ENCODE results near the gene PVALEF.
"Not testable (repeated sequence)": the region's sequence is repeated elsewhere in the genome, so short reads cannot be mapped to it uniquely, and the experiment has no call there.

The PVALEF gene

DNA sequence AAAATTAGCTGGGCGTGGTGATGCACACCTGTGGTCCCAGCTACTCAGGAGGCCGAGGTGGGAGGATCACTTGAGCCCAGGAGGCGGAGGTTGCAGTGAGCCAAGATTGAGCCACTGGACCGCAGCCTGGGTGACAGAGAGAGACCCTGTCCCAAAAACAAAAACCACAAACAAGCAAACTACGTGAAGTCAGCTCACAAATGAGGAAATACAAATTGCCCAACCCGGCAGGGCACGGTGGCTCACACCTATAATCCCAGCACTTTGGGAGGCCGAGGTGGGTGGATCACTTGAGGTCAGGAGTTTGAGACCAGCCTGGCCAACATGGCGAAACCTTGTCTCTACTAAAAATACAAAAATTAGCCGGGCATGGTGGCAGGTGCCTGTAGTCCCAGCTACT, 19.1 kb upstream of the PVALEF start:
- not testable (repeated sequence) for DNase-seq

DNA sequence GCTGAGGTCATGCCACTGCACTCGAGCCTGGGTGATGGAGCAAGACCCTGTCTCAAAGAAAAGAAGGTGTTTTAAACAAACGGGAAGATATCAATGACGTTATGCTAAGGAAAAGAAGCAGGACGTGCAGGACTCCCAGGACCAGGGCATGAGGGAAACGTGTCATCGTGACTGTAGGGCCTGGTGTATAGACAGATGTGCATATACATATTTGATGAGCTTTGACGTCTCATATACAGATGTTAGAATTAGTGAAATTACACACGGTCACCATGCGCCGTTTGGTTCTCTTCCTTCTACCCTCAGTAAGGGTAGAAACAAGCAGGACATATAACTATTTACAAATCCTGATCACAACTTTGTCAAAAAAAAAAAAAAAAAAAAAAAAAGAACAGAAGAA, 17.6 kb upstream of the PVALEF start:
- DNase-seq = no peak

DNA sequence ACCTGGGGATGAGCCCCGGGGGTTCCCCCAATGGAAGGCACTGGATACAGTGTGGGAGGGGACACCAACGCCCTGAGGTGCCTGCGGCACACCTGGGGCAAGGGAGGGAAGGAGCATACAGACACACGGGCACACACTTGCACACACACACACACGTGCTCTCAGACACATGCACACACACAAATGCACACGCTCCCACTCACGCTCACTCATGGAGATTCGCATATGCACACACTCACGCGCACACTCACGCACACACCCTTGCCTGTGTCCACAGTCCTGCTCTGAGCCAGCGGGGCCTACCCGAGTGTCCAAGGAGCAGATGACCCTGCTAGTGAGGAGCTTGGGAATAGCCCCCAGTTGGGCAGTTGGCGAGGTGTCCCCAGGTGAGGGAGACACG, 16.7 kb upstream of the PVALEF start:
- DNase-seq = no peak

DNA sequence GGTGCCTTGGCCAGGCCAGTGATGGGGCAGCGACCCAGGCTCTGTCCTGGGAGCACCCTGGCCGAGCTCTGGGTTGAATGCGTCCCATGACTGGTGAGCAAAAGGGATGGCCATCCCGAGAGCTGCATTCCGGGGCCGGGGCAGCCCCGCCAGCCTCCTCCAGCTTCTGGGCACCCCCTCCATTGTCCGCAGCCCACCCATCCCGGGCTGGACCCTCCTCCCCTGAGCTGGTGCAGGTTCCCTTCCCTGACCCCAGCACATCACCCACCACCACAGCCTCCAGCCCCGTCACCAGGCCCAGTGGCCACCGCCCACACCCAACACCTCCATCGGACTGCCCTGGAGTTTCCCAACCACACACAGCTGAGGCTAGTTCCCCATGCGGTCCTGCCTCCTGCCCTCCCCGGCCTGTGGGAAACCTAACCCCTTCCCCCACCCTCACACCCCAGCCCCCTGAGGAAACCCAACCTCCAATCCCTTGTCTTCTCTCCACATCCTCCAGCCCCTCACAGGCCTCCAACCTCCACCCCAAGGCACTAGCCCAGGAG, 16.2 kb upstream of the PVALEF start:
- no peak for DNase-seq

DNA sequence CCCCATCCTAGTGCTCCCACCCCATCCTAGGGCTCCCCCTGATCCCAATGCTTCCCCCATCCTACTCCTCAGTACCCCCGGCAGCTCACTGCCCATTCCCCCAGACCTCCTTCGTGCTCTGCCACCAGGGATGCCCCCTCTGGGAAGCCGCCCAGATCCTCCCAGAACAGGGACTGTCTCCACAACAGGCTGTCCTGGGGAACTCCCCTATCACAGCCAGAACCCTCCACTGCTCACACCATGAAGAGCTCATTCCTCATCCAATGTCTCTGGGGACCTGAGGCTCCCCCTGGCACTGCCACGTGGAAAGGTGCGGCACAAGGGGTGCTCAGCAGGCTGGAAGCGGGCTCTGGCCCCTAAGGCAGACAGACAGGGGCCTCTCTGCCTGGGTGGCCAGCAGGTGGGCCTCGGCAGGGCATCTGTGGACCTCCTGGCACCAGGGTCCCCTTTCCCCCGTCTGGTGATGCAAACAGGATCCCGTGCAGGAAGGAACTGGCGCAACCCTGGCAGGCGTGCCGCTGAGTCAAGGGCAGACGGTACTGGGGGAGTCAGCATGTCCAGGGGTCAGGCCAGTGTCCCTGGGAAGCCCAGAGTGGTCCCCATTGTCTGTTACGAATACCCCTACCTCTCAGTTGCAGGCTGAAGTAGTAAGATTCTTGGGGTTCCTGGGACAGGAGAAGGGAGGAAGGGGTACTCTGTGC, 14.8 kb upstream of the PVALEF start:
- DNase-seq = no peak

DNA sequence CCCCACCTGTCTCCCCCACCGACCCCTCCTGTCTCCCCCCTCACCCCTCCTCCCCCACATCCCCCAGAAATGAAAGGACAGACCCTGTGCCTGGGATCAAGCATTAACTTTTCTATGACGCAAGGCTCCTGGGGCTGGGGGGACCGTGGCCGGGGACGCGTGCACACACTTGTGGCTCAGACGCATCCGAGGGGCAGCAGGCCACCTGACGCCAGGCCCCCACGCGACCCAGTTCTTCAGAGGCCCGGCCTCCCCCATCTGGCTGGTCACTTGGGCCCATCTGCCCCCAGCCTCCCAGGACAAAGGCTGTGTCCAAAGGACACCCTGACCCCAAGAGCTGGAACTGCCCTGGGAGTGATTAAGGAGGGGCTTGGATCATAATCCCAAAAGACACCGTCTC, 14.0 kb upstream of the PVALEF start:
- DNase-seq = no peak

DNA sequence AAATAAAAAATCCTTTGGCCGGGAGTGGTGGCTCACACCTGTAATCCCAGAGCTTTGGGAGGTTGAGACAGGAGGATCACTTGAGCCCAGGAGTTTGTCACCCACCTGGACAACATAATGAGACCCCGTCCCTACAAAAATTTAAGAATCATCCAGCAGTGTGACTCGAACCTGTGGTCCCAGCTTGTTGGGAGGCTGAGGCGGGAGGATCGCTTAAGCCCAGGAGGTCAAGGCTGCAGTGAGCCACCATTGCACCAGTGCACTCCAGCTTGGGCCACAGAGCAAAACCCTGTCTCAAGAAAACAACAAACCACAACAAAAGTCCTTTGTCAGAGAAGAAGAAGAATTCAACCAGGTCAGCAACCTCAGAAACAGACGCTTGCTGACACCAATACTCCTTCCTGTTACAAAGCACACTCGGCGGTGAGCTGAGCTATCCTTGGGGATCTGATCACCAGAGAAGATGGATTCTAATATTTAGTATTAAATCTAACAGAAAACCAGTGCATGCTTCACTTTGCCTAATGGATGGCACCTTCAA, 12.9 kb upstream of the PVALEF start:
- no peak for DNase-seq

DNA sequence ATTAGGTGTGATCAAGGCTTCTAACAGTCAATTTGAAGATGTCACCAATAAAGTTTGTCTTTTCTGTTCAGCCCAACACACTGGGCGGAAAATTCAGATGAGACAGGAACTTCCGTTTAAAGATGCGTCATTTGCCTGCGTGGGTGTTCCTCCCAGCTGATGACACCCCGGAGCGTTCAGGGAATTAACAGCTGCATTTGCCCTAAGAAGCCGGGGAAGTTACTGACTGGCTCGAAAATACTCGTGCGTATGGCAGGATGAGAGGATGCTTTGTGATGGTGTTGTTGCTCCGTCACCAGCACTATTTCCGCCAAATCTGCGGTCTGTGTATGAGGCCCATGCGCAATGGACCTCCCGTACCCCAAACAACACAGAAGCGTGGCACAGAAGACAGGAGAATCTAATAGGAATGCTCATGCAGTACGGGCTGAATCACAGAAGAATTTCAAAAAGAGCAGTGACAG, 11.9 kb upstream of the PVALEF start:
- DNase-seq = no peak

DNA sequence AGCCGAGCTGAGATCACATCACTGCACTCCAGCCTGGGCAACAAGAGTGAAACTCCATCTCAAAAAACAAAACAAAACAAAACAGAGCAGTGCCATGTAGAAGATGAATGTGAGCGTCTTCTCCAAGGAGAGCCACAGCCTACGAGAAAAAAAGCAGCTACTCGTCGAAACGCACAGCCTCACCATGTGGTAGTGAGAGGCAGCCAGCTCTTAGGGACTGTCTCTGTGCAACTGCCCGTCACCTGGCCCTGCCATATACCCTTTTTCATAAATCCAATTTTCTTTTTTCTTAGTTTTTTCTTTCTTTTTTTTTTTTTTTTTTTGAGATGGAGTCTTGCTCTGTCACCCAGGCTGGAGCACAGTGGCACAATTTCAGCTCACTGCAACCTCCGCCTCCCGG, 11.3 kb upstream of the PVALEF start:
- not testable (repeated sequence) for DNase-seq

DNA sequence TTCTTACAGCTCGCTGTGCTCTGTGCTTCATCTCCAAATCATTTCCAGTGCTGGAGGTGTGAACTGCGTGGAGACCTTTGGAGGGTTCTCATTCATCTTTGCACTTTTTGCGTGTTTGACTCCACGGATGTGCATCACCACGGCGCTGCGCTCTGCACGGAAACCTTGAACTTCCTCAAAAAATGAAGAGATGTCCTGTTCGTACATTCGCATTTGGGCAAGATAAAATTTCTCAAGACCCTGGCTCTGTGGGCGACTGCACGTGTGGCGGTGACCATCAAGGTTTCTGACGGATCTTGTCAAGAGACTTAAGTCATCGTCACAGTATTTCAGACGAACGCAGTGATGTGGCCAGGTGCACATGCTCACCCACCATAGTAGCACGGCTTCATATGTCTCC, 10.3 kb upstream of the PVALEF start:
- DNase-seq = no peak

DNA sequence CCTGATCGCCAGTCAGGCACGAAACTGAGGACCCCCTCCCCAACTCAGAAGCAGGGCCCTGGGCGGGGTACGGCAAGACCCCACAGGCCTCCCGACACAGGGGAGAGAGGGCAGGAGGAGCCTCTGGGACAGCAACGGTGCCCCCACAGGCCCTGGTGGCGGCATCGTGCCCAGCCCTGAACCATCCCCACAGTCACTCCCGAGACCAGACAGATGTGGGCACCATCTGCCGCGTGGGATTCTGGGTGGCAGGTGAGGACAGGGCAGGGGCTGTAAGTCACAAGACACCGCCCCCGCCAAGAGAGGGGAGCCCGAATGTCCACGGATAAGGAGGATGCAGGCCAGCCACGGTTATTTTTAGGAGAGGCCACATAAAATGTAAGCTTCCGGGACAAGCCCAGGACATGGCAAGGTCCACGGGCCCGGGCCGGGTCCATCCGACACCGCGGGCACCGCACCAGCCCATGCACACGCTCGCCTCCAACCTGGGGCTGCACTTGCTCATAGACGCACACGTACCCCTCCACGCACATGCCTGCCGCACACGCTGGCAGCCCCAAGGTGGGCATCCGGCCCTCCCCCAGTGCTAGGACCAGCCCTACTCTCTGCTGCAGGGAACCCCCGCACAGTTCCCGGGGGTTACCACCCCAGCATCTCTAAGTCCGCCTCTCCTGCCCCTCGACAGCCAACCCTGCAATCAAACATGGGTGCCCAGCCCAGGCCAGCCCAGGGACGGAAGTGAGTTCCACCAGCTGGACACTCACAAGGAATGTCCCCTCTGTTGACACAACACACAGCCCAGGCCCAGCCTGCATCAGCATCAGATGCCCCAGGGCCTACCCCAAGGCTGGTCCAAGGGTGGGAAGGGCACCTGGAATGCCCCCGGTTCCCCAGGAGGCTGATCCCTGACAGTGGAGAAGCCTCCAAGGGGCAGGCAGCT, 8.2 kb upstream of the PVALEF start:
- no peak for DNase-seq

DNA sequence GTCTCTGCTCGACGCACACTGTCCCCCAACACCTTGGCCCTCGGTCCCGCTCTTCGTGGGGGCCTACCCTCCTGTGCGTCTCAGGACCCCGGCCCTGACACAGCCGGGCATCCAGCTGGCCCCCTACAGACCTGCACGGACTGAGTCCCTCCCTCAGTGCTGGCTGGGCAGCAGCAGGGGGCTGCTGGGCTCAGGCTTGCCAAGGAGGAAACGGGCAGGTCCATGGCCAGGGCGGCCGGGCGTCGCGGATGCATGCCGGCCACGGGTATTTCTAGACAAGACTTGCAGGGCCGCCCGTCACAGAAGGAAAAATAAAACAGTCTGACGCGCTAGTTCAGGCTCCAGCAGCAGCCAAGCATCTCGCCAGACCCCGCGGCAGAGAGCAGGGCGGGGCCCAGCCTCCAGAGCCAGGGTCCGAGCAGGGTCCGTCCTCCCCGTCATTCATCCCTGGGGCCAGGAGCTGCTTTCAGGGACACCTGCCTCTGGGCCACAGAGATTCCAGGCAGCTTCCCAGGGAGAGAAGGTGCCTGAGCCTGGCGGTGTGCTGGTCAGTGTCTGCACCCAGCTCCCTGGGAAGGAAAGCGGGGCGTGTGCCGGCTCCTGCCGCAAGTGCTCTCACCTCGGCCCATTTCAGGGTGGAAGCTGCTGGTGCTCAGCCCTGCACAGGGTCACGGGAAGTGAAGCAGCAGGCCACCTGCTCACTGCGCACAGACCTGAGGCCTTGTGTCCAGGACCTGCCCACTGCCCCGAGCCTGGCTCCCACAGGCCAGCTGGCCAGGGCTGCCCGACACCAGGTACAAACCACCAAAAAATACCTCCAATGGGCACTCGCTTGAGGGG, 7.2 kb upstream of the PVALEF start:
- DNase-seq = no peak

DNA sequence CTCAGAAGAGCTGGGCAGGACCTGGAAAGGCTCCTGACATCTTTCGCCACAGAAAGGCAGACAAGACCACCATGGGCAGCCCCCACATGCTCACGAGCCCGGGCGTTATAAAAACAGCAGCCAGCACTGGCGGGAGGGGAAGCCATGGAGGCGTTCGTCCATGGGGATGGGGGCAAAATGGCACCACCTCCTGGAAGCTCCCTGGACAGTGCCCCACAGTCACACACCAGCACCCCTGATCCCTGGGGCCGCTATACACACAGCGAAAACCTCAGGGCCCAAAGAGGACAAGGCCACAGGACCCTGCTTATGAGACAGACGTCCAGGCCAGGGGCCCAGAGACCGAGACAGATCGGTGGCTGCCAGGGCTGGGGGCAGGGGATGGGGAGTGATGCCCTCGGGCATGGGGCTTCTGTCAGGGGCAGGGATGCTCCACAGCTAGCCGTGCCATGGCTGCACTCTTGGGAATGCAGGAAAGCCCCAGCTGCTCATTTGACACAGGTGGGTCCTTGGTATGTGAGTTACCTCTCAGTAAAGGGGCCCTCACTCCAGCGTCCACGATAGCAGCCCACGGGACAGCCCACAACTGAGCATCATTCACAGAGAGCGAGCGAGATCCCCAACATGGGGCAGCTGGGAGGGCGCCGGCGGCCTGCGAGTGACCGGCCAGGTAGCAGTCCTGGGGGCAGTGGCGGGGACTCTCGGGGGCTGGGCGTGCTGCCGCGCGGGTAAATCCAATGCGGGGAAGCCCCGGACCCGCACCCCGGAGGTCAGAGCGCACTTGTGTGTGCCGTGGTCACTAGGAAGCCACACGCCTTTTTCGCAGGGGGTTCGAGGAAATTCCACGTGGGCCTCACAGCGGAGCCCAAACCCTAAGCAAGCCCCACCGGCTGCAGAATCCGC, 6.4 kb upstream of the PVALEF start:
- no peak for DNase-seq

DNA sequence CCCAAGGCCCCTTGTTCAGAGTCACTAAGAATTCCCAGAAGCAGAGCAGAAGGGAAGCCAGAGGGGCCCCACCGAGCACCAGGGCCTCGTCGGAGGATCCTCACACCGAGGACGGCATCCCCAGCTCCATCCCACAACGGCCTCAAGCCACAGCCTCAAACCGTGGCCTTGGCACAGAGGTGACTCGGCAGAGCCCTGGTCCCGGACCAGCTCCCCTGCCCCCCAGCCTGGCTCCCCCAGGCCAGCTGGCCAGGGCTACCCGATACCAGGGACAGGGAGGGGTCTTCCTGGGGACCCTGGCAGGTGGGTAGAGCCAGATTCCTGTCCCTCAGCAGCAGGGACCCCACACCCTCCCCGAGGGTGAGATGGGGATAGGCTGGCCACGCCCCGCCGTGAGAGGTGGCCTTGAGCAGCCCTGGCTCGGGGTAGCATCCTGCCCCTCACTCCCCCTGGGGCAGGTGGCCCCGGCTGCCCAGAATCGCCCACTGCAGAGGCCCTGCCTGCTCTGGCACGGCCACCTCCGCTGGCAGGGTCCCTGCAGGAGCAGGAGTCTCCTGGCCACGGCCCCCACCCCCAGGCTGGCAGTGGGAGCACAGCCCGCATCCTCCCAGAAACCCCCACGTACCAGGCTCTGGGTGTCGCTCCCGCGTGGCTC, 5.6 kb upstream of the PVALEF start:
- no peak for DNase-seq

DNA sequence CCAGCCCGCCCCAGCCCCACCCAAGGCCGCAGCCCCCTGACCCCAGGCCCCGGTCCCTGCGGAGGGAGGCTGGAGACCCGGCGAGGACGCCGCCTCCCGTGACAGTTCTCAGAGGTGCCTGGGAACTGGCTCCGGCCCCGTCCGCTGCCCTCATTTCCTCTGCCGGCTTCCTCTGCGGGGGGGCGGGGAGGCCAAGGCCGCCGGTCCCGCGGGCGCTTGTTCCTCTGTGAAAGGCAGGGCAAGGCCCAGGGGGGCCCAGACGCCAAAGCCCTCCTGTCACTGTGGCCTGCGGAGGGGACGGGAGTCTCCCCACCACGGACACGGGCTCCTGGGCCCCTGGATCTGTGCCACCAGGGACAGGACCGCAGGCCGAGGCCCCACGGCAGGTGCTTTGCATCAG, 5.0 kb upstream of the PVALEF start:
- no peak for DNase-seq

DNA sequence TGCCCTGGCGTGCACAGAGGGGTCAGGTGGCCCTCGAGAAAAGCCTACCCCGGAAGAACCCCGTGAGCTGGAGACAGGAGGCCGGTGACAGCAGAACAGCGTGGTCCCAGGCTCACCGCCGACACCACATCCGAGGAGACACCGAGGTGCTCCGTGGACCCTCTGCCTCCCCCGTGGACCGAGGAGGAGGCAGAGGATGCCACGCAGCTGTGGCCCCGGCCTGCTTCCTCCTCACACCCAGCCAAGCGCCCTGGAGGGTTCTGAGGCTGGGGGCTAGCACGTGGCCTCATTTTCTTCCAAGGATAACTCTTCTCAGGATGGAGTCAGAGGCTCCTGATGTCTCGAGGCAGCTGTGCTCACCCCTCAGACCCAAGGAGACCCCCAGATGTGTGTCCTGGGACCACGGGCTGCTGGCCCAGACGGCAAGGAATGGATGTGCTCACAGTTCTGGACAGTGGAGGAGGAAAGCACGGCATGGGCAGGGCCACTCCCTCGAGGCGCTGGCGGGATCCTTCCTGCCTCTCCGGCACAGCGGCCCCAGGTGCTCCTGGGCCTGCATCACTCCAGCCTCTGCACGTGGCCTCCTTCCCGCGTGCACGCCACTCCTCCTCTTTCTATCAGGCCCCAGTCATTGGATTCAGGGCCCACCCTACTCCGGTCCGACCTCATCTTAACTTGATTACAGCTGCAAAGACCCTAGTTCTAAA, 4.4 kb upstream of the PVALEF start:
- no peak for DNase-seq

DNA sequence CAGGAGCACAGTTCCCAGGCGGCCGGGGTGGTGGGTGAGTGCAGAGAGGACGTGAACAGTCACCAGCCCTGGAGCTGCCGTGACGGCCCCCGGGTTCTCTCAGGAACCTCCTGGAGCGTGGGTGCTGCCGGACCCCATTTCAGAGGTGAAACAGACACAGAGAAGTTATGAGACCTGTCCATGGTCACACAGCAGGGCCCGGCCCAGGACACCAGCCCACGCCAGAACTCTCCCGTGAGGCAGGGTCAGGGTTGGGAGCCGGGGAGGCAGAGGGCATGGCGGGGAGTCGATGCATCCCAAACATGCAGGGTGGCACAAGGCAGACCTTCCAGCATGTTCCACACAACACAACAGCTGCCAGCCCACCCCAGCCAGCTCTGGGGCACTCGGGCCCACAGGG, 3.8 kb upstream of the PVALEF start:
- DNase-seq = no peak

DNA sequence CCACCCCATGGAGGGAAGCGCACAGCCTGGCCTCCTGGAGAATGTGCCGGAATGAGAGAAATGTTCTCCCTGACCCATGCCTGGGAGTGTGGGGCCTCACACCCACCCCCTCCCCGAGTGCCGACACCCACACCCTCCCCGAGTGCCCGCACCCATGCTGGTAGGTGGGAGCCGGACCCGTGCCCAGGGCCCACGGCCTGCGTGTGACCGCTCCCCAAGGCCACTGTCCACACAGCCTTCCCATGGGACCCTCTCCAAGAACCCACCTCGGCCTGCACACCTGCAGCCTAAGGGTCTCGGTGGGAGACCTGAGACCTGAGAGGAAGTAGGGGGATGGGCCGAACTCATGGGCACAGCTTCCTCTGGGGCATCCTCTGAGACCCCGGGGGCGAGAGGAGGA, 3.3 kb upstream of the PVALEF start:
- DNase-seq = no peak

DNA sequence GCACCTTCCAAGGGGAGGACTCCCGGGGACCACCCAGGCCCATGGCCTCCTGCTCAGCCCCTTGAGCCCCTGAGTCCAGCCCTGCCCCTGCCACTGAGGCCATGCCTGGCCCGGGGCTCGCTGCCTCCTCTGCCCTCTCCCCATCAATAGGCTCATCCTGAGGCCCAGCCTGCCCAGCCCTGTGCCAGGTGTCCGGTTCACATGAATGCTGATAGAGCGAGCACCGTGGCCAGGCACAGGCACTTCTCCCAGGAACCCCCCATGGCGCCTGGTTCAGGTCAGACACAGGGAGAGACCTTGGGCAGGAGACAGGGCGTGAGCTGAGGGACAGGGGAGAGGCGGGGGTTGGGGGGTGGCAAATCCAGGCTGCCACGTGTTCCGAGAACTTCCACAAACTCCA, 2.8 kb upstream of the PVALEF start:
- DNase-seq = no peak

DNA sequence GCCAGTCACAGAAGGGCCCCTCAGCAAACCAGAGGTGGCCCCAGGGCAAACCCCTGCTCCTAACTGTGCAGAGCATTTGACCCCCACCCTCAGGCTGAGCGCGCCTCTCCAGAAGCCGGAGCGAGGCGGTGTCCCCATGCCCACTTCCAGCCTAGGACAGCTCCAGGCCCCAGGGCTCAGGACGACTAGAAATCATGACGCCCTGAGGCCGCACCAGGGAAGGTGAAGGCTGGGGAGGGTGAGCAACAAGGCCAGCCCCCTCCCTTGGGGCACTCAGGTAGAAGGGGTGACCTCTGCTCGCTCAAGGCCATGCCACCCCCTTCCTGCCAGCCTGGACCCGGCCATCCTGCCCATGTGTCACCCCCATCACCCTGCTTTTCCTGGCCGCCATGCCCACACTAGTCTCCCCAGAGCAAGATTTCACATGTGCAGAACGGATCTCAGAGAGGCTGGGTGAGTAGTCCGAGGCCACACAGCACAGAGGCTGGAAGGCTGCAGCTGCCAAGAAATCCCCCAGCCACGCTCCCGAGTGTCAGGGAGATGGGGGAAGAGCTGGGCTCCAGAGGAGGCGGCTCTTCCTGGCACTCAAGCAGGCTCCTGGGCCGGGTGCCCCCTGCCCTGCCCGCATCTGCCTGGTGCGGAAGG, 2.1 kb upstream of the PVALEF start:
- DNase-seq = no peak
